ENCODE data around the gene SFT2D1. TPM values are rescaled to one million over a fixed set of nuclear protein-coding genes. Genes with fewer than 3 reads are reported as not detected.

SFT2D1 gene
- total RNA-seq, 1 experiment from 2014 or later: 54.1 TPM

- Histone ChIP-seq H3K36me3 (ENCODE audit: control insufficient read depth, insufficient read depth, low read length) (peaks cover 2% of the 10 kb centered on the region; the same call in 1 of the 2 replicates), H3K27me3 (ENCODE audit: control insufficient read depth, insufficient read depth, low read length) (no peaks in the 10 kb centered on the region), H3K9me3 (ENCODE audit: control insufficient read depth, insufficient read depth, low read depth, low read length) (no peaks in the 10 kb centered on the region), H3K4me3 (ENCODE audit: low read depth in 2 of 2, low read length in 2 of 2) (no peak overlapping the region), H3K27ac (ENCODE audit: low read length) (no peak overlapping the region), H3K4me1 (ENCODE audit: control insufficient read depth, insufficient read depth, low read length) (no peaks in the 10 kb centered on the region)
- intact Hi-C loops (cut with micrococcal nuclease; ENCODE audit: unreplicated experiment) (no loop called here), in situ Hi-C loops (cut with HindIII; ENCODE audit: low pct_unique_long_range_greater_than_20kb, low sequenced_read_pairs) (no loop called here)
- no peak for TF ChIP-seq TCF7L2 (IDR thresholded peaks at IDR 0.05; ENCODE audit: low read depth, low read length)
- no peak for TF ChIP-seq SIN3A (IDR thresholded peaks at IDR 0.05; ENCODE audit: borderline replicate concordance, insufficient read depth, low read depth, low read length)
- TF ChIP-seq REST (IDR thresholded peaks at IDR 0.05; ENCODE audit: insufficient read depth in 1 of 2, low read depth in 2 of 2, low read length in 1 of 2): no peak
- no peak for TF ChIP-seq POLR2AphosphoS5 (IDR thresholded peaks at IDR 0.05; ENCODE audit: low read depth, low read length)
- no peak for TF ChIP-seq CTCF (IDR thresholded peaks at IDR 0.05)
- no TSS peak for BruUV-seq (replicated peaks)
- DNase-seq (ENCODE audit: low read depth, low spot score): no peak
- ATAC-seq: no peak
- ChIA-PET POLR2A (interaction anchor here (0.7 kb wide), 1 partner anchor 60 kb away, joined by 3 read pairs; no protein-coding TSS in a partner anchor), CTCF (no interaction called here)
Observed at GRCh38 chr6:166333172-166333995, 9.0 kb downstream of the SFT2D1 start.

GRCh38 chr6:166331503-166332415 lies 10.6 kb downstream of the SFT2D1 start:
- Histone ChIP-seq H3K4me3 (ENCODE audit: low read depth in 2 of 2, low read length in 2 of 2) (no peak overlapping the region), H3K27me3 (ENCODE audit: control insufficient read depth, insufficient read depth, low read length) (no peaks in the 10 kb centered on the region), H3K36me3 (ENCODE audit: control insufficient read depth, insufficient read depth, low read length) (peaks cover 7% of the 10 kb centered on the region; the same call in 1 of the 2 replicates), H3K27ac (ENCODE audit: low read length) (no peak overlapping the region), H3K4me1 (ENCODE audit: control insufficient read depth, insufficient read depth, low read length) (no peaks in the 10 kb centered on the region), H3K9me3 (ENCODE audit: control insufficient read depth, insufficient read depth, low read depth, low read length) (no peaks in the 10 kb centered on the region)
- ChIA-PET POLR2A (no interaction called here), CTCF (no interaction called here)
- BruUV-seq (replicated peaks): no TSS peak
- DNase-seq (ENCODE audit: low read depth, low spot score) (no peak), ATAC-seq (no peak)
- in situ Hi-C loops (cut with HindIII; ENCODE audit: low pct_unique_long_range_greater_than_20kb, low sequenced_read_pairs): no loop called here
- TF ChIP-seq POLR2AphosphoS5 (IDR thresholded peaks at IDR 0.05; ENCODE audit: low read depth, low read length) (no peak), CTCF (IDR thresholded peaks at IDR 0.05) (no peak), REST (IDR thresholded peaks at IDR 0.05; ENCODE audit: insufficient read depth in 1 of 2, low read depth in 2 of 2, low read length in 1 of 2) (no peak), TCF7L2 (IDR thresholded peaks at IDR 0.05; ENCODE audit: low read depth, low read length) (no peak), SIN3A (IDR thresholded peaks at IDR 0.05; ENCODE audit: borderline replicate concordance, insufficient read depth, low read depth, low read length) (no peak)
- intact Hi-C loops (cut with micrococcal nuclease; ENCODE audit: unreplicated experiment): no loop called here

Data from Panc1 (cell line).